HG03521 (cell line): Measurements from ENCODE around the gene TWIST2.

Experiments used
- ATAC-seq: cut with Tn5 transposase; IDR thresholded peaks from one replicate; pipeline ENCODE4 v1.9.1; 2021; ENCODE audit warnings: mild to moderate bottlenecking, moderate library complexity; ENCODE audit not compliant: unreplicated experiment

TWIST2 gene

DNA sequence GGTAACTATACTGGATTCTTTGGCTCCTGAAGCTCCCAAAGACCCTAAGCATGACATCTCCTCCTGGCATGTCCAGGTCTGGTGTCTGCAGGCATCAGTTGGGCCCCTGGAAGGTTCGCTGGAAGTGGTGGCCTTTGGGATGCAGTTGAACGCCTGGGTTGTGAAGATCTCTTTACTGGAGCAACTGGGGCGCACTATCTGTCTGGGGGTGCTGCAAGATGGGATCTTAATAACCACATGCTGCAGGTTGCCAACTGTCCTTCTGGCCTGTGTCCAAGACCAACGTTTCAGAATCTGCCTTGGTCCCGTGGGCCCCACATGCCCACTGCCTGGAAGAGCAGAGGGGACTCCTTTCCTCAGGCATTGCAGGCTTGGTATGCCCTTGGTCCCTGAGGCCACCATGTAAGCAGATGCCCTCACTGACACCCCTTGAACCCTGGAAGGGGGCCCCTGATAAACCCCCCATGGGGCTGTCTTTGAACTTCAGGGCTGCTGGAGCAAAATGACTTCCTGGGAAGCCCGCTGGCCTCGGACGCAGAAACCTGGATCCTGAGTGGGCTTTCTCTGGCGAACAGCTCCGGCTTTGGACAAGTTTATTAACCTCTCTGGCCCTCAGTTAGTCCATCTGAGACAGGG lies 101.9 kb downstream of the TWIST2 start:
- no peak for ATAC-seq

DNA sequence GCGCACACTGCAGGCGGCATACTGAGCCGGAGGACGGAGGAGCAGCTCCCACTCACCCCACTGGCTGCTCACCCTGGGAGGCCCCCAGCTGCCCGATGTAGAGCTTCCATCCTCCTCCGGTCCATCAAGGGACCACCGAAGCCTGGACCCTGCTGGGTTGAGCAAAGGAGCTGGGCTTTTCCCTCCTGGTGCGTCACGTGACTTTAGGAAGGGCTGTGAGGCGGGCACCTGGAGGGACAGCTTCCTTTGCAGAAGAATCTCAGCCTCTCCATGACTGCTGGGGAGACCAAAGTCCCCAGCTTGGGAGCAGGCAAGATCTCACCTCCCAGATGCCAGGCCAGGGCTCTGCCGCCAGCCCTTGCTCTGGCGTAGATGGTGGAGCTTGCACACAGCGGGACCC lies 102.7 kb downstream of the TWIST2 start:
- ATAC-seq = no peak

DNA sequence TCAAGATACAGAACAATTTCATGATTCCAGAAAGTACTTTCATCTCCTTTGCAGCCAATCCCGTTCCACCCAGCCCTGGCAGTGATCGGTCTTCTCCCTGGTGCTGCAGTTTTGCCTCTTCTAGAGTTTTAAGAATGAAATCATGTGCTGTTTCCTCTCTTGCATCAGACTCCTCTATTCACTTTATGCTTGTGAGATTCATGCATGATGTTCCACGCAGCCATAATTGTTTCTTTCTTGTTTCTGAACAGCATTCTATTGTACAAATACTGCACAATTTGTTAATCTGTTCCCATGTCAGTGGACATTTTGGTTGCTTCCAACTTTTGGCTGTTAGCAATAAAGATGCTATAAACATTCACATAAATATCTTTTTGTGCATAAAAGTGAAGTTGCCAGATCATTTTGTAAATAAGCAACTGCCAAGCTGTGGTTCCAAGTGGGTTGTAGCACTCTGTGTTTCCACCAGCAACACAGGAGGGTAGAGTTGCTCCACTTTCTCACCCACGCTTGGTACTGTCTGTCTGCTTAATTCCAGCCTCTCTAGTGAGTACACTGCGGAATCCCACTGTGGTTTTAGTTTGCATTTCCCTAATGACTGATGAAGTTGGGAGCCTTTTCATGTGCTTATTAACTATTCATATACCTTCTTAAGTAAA lies 104.5 kb downstream of the TWIST2 start:
- no peak for ATAC-seq

- ATAC-seq = no peak
Measured at GRCh38 chr2:238954841-238955591, 107.1 kb downstream of the TWIST2 start.

DNA sequence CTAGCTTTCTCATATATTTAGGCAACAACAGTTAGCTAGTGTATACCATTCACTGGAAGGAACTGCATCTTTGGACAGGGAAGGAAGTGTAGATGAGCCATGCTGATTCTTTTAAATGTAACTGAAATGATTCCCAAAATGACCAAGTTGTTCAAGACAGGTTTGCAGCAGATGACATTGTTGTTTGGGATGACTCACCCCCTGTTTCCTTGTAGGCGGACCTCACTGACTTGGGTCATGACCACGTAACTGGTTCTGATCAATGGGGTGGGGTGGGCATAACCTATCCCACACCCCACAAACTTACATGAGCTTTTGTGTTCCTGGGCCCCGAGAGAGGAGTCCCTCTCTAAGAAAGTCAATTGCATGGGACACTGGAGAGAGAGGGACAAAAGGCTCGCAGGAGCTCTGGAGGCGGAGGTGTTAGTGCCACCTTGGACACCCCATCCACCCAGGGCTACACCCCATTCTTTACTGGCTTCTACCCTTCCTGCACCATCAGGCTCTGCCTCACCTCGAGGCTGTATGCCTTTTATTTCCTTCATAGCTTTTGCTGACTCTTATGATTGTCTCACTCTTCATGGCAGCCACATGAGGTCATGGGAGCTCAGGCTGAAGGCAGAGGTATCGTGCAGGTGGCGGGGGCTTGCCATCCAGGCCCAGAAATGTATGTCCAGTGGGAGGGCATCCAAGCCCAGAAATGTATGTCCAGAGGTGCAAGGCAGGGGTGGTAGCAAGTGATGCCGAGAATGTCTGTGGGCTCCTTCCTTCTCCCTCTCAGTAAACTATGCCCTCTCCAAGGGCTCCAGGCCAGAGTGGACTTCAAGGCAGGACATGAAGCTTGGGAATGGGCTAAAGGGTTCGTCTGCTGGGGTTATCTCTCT lies 108.0 kb downstream of the TWIST2 start:
- no peak for ATAC-seq

DNA sequence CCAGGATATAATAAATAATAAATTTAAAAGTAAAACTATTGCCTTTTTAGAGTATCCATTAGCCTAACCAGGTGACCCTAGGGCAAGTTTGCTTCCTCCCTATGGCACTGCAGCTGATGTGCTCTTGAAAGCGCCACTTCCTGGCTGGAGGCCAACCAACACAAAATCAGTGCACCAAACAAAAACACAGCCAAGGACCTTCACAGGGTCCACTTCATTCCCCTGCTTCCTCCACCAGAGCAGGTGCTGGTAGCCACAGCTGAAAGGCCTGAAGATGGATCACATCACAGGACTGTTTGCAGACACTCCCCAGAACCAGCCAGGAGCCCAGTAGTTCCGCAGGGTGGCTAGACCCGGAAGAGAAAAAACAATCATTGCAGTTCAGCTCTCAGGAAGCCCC lies 108.8 kb downstream of the TWIST2 start:
- no peak for ATAC-seq
